Heart left ventricle (tissue), 16 donors: ENCODE data around the gene FAM53B. TPM values are rescaled to one million over a fixed set of nuclear protein-coding genes. Genes with fewer than 3 reads are reported as not detected.

Source experiments
- ATAC-seq, 4 donors: fragments of 200-7000 bp; cut with Tn5 transposase; one replicate each; pipeline ENCODE4 v1.9.1; 2020 to 2022; ENCODE audit warnings: moderate library complexity in 4 of 4, mild to moderate bottlenecking in 3 of 4, moderate number of reproducible peaks in 1 of 4
- DNase-seq, 5 donors: peaks; one replicate each; pipeline ENCODE4 v3.0.0-alpha.2; 2020
- H3K27ac ChIP-seq, 12 donors: fragments of 200-600 bp; sonication (generic) in 4 of 12; one replicate each; pipeline versions ENCODE4 v1.5.0 to v1.8.0; 2016 to 2022; ENCODE audit warnings: mild to moderate bottlenecking in 2 of 12
- H3K27me3 ChIP-seq, 9 donors: fragments of 200-600 bp; sonication (generic) in 2 of 9; one replicate each; pipeline versions ENCODE4 v1.5.1 to v1.8.0; 2016 to 2022; ENCODE audit warnings: mild to moderate bottlenecking in 3 of 9
- H3K36me3 ChIP-seq, 9 donors: fragments of 200-600 bp; sonication (generic) in 2 of 9; one replicate each; pipeline versions ENCODE4 v1.5.0 to v1.8.0; 2018 to 2022; ENCODE audit warnings: mild to moderate bottlenecking in 2 of 9
- H3K4me1 ChIP-seq, 12 donors: fragments of 200-600 bp; sonication (generic) in 4 of 12; one replicate each; pipeline versions ENCODE4 v1.5.0 to v1.8.0; 2016 to 2022; ENCODE audit warnings: mild to moderate bottlenecking in 3 of 12
- H3K4me3 ChIP-seq, 12 donors: fragments of 200-600 bp; sonication (generic) in 4 of 12; one replicate each; pipeline versions ENCODE4 v1.5.0 to v1.8.0; 2017 to 2022; ENCODE audit warnings: mild to moderate bottlenecking in 9 of 12, moderate library complexity in 4 of 12
- H3K9me3 ChIP-seq, 12 donors: fragments of 200-600 bp; sonication (generic) in 4 of 12; one replicate each; pipeline versions ENCODE4 v1.5.0 to v1.8.0; 2016 to 2022; ENCODE audit warnings: mild to moderate bottlenecking in 1 of 12
- CTCF ChIP-seq, 12 donors: fragments of 200-600 bp; sonication (generic) in 4 of 12; IDR thresholded peaks; one replicate each; pipeline versions ENCODE4 v1.5.0 to v1.8.0; 2018 to 2022; ENCODE audit warnings: antibody characterized with exemption in 12 of 12, mild to moderate bottlenecking in 5 of 12
- POLR2A ChIP-seq, 2 donors: fragments of 450-650 bp; IDR thresholded peaks; one replicate each; pipeline ENCODE4 v1.6.1; 2017; ENCODE audit warnings: antibody characterized with exemption in 2 of 2, mild to moderate bottlenecking in 2 of 2, moderate library complexity in 2 of 2
- WGBS, 4 donors: extraction: QIAGEN DNeasy Blood & Tissue Kit in 2 of 4; methylation state at CpG; one replicate each; pipeline versions ENCODE4 v1.1.5 to v1.1.7; 2013 to 2018; 5-methylcytosine and 5-hydroxymethylcytosine counted together
- intact Hi-C, 10 donors: fragments of 100-400 bp; cut with DNase I; formaldehyde crosslinking; loops; one replicate each; pipeline versions ENCODE4 v1.11.1 to v1.14.2; 2022
- polyA plus RNA-seq, 2 donors: library from polyadenylated mRNA; stranded (reverse); fragments of 200-250 nt; gene quantifications; one replicate each; pipeline ENCODE4 v1.2.3, GENCODE V29; 2013
- total RNA-seq, 9 donors: library from RNA; depleted of rRNA in 2 of 9; stranded (reverse); fragments of >200 nt in 2 of 9; fragmentation: NEBNext Ultra II Directional in 3 of 9; extraction: Animal tissue kit (Norgen Biotek cat#: 25700) in 3 of 9; gene quantifications; one replicate each; pipeline versions ENCODE4 v1.1.0 to v1.2.4, GENCODE V29; 2016 to 2023
- donor health status: ischemic (EF 13 %, LVEDD 7.1; RV severe dilation, severe dysfunction).
- donor health status: healthy with polysubstance abuse.
- donor health status: DM: no; HTN: yes; CAD: no.
- donor health status: DM: no; HTN: no; CAD: no.
- donor health status: ischemic (EF 25% LVEDD 6.9; RV normal size, moderate dysfunction).
- donor health status: ischemic (EF 25% LVEDD 5.7; RV mildly dilated, moderate dysfunction).
- donor health status: healthy.
- donor health status: DM: yes; HTN: yes; CAD: no.
- donor health status: ischemic (EF 35%, LVEDD 5.7; RV mildly dilated, moderate dysfunction).
- donor health status: nonischemic (EF 11% LVEDD 7.7; RV severe dilation, severe dysfunction).
- donor health status: DM: yes; HTN: yes; CAD: no.
- donor health status: PGD.
- donor health status: ischemic (EF 29% LVEDD 5.4; RV normal size, mild dysfunction).
- donor health status: nonischemic (EF 23%, LVEDD 6.1; RV moderate dilation, normal function).

FAM53B gene
- total and polyA plus RNA-seq, 11 donors, result 23.7 to 57.7 (median 35.5) TPM

- Histone ChIP-seq H3K27ac (no peak overlapping the region), H3K9me3 (no peaks in the 10 kb centered on the region), H3K4me3 (no peak overlapping the region), H3K27me3 (no peaks in the 10 kb centered on the region), H3K36me3 (no peaks in the 10 kb centered on the region), H3K4me1 (peaks cover 0 to 5% (median 0%) of the 10 kb centered on the region in 12 donors)
- intact Hi-C loops, result no loop called here
- TF ChIP-seq POLR2A (IDR thresholded peaks at IDR 0.05) (no peak), CTCF (IDR thresholded peaks at IDR 0.05) (no peak)
- 79 to 84% (median 80%) methylated on average over 7 to 8 of the region's 8 CpGs for WGBS, 4 donors
- no peak for ATAC-seq
- peak in 2 of 5 donors; percentile 10 to 45 for DNase-seq
Observed at GRCh38 chr10:124605001-124605370, 139.2 kb downstream of the FAM53B start.

- H3K9me3 ChIP-seq, result no peaks in the 10 kb centered on the region
- no peaks in the 10 kb centered on the region for H3K4me1 ChIP-seq
- no peak for TF ChIP-seq POLR2A (IDR thresholded peaks at IDR 0.05)
- no peak for TF ChIP-seq CTCF (IDR thresholded peaks at IDR 0.05)
- H3K27ac ChIP-seq, result no peak overlapping the region
- H3K36me3 ChIP-seq, result no peaks in the 10 kb centered on the region
- WGBS, 4 donors, result 75 to 91% (median 89%) methylated on average over 17 to 22 of the region's 22 CpGs
- DNase-seq (peak in 3 of 5 donors; percentile 21 to 54 (median 25)), ATAC-seq (no peak)
- intact Hi-C loops, result no loop called here
- H3K4me3 ChIP-seq, result no peak overlapping the region
- H3K27me3 ChIP-seq, result no peaks in the 10 kb centered on the region
Observed at GRCh38 chr10:124604214-124605000, 139.8 kb downstream of the FAM53B start.

- H3K4me1 ChIP-seq, result no peaks in the 10 kb centered on the region
- WGBS, 4 donors, result 93 to 94% (median 93%) methylated on average over 10 to 18 of the region's 18 CpGs
- intact Hi-C loops, result no loop called here
- no peak for ATAC-seq
- H3K27ac ChIP-seq, result no peak overlapping the region
- H3K27me3 ChIP-seq, result no peaks in the 10 kb centered on the region
- no peaks in the 10 kb centered on the region for H3K9me3 ChIP-seq
- H3K36me3 ChIP-seq, result no peaks in the 10 kb centered on the region
- peak in 3 of 5 donors; percentile 16 to 34 (median 22) for DNase-seq
- H3K4me3 ChIP-seq, result no peak overlapping the region
- TF ChIP-seq POLR2A (IDR thresholded peaks at IDR 0.05) (no peak), CTCF (IDR thresholded peaks at IDR 0.05) (no peak)
Observed at GRCh38 chr10:124603376-124604213, 140.6 kb downstream of the FAM53B start.
